ENCODE results near the gene IL19. TPM values are rescaled to one million over a fixed set of nuclear protein-coding genes. Genes with fewer than 3 reads are reported as not detected.

Gene IL19
- total RNA-seq, 1 donor from 2014 or later, result not detected

DNA sequence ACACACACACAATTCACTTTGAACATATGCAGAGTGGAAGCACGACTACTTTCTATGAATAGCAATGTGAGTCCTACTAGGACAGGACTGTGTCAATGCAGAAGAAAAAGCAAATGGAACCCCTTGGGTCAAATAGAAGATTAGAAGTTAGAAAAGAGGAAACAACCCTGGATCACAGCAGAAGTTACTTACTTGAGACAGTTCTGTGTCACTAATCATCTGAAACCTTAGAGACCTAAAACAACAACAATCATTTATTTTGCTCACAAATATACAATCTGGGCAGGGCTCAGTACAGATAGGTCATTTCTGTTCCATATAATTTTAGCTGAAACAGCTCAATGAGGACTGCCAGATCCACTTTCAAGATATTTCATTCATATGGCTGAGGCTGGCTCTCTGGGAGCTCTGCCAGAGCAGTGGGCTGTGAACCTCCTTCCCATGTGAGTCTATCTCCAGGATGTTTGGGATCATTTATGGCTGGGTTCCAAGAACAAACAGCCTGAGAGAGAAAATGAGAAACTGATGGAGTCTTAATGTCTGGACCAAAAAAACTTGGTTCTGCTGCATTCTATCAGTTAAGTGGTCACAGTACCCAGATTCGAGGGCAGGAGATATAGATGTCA is 44.3 kb downstream of the IL19 start:
- Mint-ChIP-seq H3K27me3 (ENCODE audit: low read depth) (no peaks in the 10 kb centered on the region), H3K36me3 (ENCODE audit: low read depth) (peaks cover 2% of the 10 kb centered on the region)
- TF ChIP-seq, protein P1, sequence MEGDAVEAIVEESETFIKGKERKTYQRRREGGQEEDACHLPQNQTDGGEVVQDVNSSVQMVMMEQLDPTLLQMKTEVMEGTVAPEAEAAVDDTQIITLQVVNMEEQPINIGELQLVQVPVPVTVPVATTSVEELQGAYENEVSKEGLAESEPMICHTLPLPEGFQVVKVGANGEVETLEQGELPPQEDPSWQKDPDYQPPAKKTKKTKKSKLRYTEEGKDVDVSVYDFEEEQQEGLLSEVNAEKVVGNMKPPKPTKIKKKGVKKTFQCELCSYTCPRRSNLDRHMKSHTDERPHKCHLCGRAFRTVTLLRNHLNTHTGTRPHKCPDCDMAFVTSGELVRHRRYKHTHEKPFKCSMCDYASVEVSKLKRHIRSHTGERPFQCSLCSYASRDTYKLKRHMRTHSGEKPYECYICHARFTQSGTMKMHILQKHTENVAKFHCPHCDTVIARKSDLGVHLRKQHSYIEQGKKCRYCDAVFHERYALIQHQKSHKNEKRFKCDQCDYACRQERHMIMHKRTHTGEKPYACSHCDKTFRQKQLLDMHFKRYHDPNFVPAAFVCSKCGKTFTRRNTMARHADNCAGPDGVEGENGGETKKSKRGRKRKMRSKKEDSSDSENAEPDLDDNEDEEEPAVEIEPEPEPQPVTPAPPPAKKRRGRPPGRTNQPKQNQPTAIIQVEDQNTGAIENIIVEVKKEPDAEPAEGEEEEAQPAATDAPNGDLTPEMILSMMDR (conservative IDR thresholded peaks at IDR 0.05), result no peak

DNA sequence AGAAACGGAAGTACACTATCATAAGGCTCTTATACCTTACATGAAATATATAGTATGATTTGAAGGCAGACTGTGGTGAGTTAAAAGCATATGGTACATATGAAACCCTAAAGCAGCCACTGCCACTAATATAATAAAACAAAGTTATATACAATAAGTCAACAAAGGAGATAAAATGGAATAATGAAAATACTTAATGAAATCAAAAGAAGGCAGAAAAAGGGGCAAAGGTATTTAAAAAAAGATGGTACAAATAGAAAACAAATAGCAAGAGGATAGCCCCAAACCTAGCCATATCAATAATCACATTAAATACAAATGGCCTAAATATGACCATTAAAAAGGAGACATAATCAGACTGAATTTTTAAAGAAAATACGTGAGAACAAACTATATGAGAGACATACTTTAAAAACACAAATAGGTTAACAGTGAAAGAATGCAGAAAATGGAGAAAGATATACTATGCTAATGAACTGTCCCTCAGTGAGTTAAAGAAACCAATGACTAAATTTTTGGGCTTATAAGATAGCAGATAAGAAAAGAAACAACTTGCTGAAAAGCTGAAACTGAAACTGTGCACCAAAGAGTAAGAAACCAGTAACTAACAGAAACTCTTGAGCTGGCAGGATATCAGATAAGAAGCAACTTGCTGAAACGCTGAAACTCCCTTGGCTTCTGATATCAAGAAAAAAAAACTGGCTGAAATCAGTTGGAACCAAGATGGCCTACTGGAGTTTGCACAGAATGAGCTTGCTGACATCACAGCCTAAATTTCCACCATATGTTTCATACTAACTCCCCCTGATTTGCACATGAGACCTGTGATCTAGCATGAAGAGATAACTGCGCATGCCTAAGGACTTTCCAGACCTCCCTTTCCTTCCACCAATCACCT is 46.1 kb downstream of the IL19 start:
- no peak for DNase-seq (ENCODE audit: low read depth, low spot score)
- Mint-ChIP-seq H3K9me3 (peaks cover 3% of the 10 kb centered on the region), H3K36me3 (ENCODE audit: low read depth) (peaks cover 2% of the 10 kb centered on the region), H3K27ac (ENCODE audit: unreplicated experiment) (no peak overlapping the region), H3K4me1 (no peaks in the 10 kb centered on the region), H3K27me3 (ENCODE audit: low read depth) (no peaks in the 10 kb centered on the region), H3K4me3 (no peak overlapping the region)
- TF ChIP-seq, protein P1 (conservative IDR thresholded peaks at IDR 0.05), result no peak

More for the DNA sequence above, 44.3 kb downstream of the IL19 start:
- H3K4me1 Mint-ChIP-seq, result no peaks in the 10 kb centered on the region
- no peak overlapping the region for H3K4me3 Mint-ChIP-seq
- no peak overlapping the region for H3K27ac Mint-ChIP-seq (ENCODE audit: unreplicated experiment)
- peaks cover 5% of the 10 kb centered on the region for H3K9me3 Mint-ChIP-seq
- no peak for DNase-seq (ENCODE audit: low read depth, low spot score)

DNA sequence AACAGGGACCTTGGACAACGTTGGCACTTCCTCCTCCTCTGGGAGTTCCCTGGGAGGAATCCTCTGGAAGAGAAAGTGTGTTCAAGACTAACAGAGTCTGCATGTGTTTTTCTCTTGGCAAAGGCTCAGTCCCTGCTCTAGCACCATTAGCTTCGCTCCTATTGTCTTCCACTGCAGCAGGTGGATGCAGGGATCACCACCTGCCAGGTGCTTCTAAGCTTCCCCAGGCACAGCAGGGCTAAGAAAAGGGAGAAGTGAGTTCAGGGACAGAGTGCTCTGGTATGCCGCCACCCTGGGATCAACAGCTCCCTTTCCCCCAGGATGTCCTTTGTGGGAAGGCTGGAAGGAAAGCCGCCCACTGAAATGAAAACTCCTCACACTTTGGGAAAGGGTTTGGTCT is 50.9 kb downstream of the IL19 start:
- Mint-ChIP-seq H3K4me1 (no peaks in the 10 kb centered on the region), H3K27me3 (ENCODE audit: low read depth) (no peaks in the 10 kb centered on the region), H3K9me3 (no peaks in the 10 kb centered on the region), H3K36me3 (ENCODE audit: low read depth) (no peaks in the 10 kb centered on the region), H3K4me3 (no peak overlapping the region), H3K27ac (ENCODE audit: unreplicated experiment) (no peak overlapping the region)
- TF ChIP-seq, protein P1 (conservative IDR thresholded peaks at IDR 0.05), result no peak
- no peak for DNase-seq (ENCODE audit: low read depth, low spot score)

DNA sequence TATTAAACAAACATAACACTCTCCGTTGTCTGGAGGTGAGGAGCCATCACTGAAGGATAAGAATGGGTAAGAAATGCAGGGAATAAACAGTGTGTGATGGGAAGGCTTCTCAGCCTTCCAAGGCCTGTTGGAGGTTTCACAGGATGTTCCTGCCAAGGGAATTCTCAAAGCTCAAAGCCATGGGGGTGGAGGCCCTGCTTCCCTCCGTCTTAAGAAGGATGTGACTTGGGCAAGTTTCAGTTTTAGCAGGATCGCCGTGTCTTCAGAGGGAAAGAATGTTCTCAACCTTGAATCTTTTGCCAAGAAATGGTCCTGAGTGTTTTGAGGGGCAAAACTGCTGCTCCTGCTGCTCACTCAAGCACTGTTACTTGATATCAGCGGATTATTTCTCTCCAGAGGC is 53.2 kb downstream of the IL19 start:
- H3K9me3 Mint-ChIP-seq, result no peaks in the 10 kb centered on the region
- TF ChIP-seq, protein P1 (conservative IDR thresholded peaks at IDR 0.05), result no peak

DNA sequence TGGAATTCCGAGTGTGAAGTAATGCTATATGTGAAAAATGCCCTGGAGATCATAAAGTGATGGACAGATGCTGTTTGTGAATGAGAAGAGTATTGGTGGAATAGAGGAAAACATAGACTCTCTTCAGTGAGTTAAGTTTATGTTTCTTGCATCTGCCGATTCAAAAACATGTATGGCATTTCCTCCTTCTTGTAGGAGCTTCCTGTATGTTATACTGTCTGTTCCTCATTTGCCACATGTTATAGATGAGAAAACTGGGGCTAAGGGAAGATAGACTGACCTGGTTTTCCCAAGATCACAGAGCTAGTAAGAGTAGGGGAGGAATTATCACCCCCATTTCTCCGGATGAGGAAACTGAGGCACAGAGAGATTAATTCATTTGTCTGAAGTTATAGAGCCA is 53.8 kb downstream of the IL19 start:
- TF ChIP-seq, protein P1 (conservative IDR thresholded peaks at IDR 0.05), result no peak

More for the DNA sequence above, 53.2 kb downstream of the IL19 start:
- DNase-seq (ENCODE audit: low read depth, low spot score), result no peak
- no peaks in the 10 kb centered on the region for H3K36me3 Mint-ChIP-seq (ENCODE audit: low read depth)
- H3K4me3 Mint-ChIP-seq, result no peak overlapping the region
- H3K27ac Mint-ChIP-seq (ENCODE audit: unreplicated experiment), result no peak overlapping the region
- no peaks in the 10 kb centered on the region for H3K4me1 Mint-ChIP-seq
- no peaks in the 10 kb centered on the region for H3K27me3 Mint-ChIP-seq (ENCODE audit: low read depth)

More for the DNA sequence above, 53.8 kb downstream of the IL19 start:
- Mint-ChIP-seq H3K27ac (ENCODE audit: unreplicated experiment) (no peak overlapping the region), H3K27me3 (ENCODE audit: low read depth) (peaks cover 5% of the 10 kb centered on the region), H3K9me3 (no peaks in the 10 kb centered on the region), H3K4me1 (no peaks in the 10 kb centered on the region), H3K4me3 (no peak overlapping the region), H3K36me3 (ENCODE audit: low read depth) (no peaks in the 10 kb centered on the region)
- no peak for DNase-seq (ENCODE audit: low read depth, low spot score)
